ENCODE measurements around the gene C1orf146. TPM values are rescaled to one million over a fixed set of nuclear protein-coding genes. Genes with fewer than 3 reads are reported as not detected.

The C1orf146 gene
- total and polyA plus RNA-seq, 2 of the 4 experiments (the other 2 are of a cell fraction): not detected

DNA sequence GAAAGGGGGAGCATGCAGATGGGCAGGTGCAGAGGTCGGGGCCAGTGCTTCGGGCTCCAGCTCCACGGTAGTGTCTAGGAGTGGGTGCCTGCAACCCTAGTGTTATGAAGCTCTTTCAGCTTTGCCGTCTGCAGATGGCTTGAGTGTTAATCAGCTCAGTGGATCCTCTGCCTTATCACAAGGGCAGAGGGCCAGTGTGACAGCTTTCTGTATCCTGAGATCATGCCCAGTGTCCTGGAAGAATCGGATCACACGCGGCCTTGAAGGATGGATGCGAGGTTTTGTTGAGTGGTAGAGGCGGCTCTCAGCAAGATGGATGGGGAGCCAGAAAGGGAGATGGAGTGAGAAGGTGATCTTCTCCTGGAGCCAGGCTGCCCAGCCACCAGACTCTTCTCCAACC lies 25.5 kb upstream of the C1orf146 start:
- Histone ChIP-seq H3K18ac (ENCODE audit: low read depth, low read length) (no peak overlapping the region), H3K27me3 (ENCODE audit: control insufficient read depth, insufficient read depth, low read length) (no peaks in the 10 kb centered on the region), H4K5ac (ENCODE audit: low read depth, low read length) (no peak overlapping the region), H3K4ac (ENCODE audit: low read depth, low read length) (no peak overlapping the region), H3K14ac (replicated peaks; ENCODE audit: low read depth, low read length) (no peak overlapping the region), H3K9me3 (ENCODE audit: control insufficient read depth, insufficient read depth, low read length) (no peaks in the 10 kb centered on the region; the same call in 1 of the 2 replicates), H2BK20ac (ENCODE audit: low read depth, low read length) (no peak overlapping the region), H2BK120ac (ENCODE audit: low read depth, low read length) (peak overlapping the region; percentile 23; the same call in 1 of the 2 replicates), H3K27ac (ENCODE audit: insufficient read depth, low read length) (no peak overlapping the region), H3K23ac (ENCODE audit: low read depth, low read length) (no peak overlapping the region), H2AK9ac (replicated peaks; ENCODE audit: low read depth, low read length, poor library complexity) (peak overlapping the region; percentile 42), H3K56ac (ENCODE audit: extremely low read depth, insufficient read depth, low read length) (no peak overlapping the region), H3K9ac (ENCODE audit: low read depth, low read length) (no peak overlapping the region), H4K91ac (ENCODE audit: insufficient read depth, low read depth, low read length) (no peak overlapping the region), H3K4me3 (ENCODE audit: insufficient read depth, low read depth, low read length) (no peak overlapping the region), H3K79me1 (ENCODE audit: low read depth in 1 of 2, low read length in 2 of 2) (no peaks in the 10 kb centered on the region), H3K4me2 (ENCODE audit: low read depth, low read length) (no peak overlapping the region), H2AK5ac (ENCODE audit: low read depth, low read length) (peak overlapping the region; percentile 68; the same call in 1 of the 2 replicates), H3K9me1 (ENCODE audit: insufficient read depth, low read length) (no peaks in the 10 kb centered on the region), H4K20me1 (ENCODE audit: insufficient read depth, low read length) (no peaks in the 10 kb centered on the region), H3K36me3 (ENCODE audit: control insufficient read depth, insufficient read depth, low read length) (no peaks in the 10 kb centered on the region), H2AFZ (replicated peaks; ENCODE audit: low read length, poor library complexity) (peak overlapping the region; percentile 32), H4K8ac (ENCODE audit: low read depth in 2 of 2, low read length in 2 of 2) (no peak overlapping the region), H3K4me1 (ENCODE audit: control insufficient read depth, insufficient read depth, low read length) (peaks cover 3% of the 10 kb centered on the region; the same call in 1 of the 2 replicates), H2BK15ac (ENCODE audit: low read depth, low read length) (no peak overlapping the region), H2BK5ac (ENCODE audit: low read depth, low read length, poor library complexity, severe bottlenecking) (no peak overlapping the region)
- no peak for TF ChIP-seq MXI1 (IDR thresholded peaks at IDR 0.05; ENCODE audit: borderline replicate concordance, low read depth, low read length)
- TF ChIP-seq CHD1 (IDR thresholded peaks at IDR 0.05; ENCODE audit: low read depth, low read length): no peak
- no peak for TF ChIP-seq RAD21 (IDR thresholded peaks at IDR 0.05; ENCODE audit: low read length)
- no peak for TF ChIP-seq MAFK (IDR thresholded peaks at IDR 0.05; ENCODE audit: low read depth, low read length)
- TF ChIP-seq BHLHE40 (IDR thresholded peaks at IDR 0.05; ENCODE audit: low read depth, low read length): no peak
- TF ChIP-seq POLR2A (IDR thresholded peaks at IDR 0.05; ENCODE audit: low read depth, low read length): no peak
- TF ChIP-seq, protein P1, sequence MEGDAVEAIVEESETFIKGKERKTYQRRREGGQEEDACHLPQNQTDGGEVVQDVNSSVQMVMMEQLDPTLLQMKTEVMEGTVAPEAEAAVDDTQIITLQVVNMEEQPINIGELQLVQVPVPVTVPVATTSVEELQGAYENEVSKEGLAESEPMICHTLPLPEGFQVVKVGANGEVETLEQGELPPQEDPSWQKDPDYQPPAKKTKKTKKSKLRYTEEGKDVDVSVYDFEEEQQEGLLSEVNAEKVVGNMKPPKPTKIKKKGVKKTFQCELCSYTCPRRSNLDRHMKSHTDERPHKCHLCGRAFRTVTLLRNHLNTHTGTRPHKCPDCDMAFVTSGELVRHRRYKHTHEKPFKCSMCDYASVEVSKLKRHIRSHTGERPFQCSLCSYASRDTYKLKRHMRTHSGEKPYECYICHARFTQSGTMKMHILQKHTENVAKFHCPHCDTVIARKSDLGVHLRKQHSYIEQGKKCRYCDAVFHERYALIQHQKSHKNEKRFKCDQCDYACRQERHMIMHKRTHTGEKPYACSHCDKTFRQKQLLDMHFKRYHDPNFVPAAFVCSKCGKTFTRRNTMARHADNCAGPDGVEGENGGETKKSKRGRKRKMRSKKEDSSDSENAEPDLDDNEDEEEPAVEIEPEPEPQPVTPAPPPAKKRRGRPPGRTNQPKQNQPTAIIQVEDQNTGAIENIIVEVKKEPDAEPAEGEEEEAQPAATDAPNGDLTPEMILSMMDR (conservative IDR thresholded peaks at IDR 0.05; ENCODE audit: low read depth, low read length): no peak
- TF ChIP-seq NFE2L2 (IDR thresholded peaks at IDR 0.05; ENCODE audit: low read depth, low read length): no peak
- TF ChIP-seq RCOR1 (IDR thresholded peaks at IDR 0.05; ENCODE audit: insufficient replicate concordance, low read length): no peak
- TF ChIP-seq CEBPB (IDR thresholded peaks at IDR 0.05; ENCODE audit: low read depth, low read length): no peak
- TF ChIP-seq, protein P2, sequence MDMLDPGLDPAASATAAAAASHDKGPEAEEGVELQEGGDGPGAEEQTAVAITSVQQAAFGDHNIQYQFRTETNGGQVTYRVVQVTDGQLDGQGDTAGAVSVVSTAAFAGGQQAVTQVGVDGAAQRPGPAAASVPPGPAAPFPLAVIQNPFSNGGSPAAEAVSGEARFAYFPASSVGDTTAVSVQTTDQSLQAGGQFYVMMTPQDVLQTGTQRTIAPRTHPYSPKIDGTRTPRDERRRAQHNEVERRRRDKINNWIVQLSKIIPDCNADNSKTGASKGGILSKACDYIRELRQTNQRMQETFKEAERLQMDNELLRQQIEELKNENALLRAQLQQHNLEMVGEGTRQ (IDR thresholded peaks at IDR 0.05; ENCODE audit: low read depth, low read length): no peak
- TF ChIP-seq, protein P3, sequence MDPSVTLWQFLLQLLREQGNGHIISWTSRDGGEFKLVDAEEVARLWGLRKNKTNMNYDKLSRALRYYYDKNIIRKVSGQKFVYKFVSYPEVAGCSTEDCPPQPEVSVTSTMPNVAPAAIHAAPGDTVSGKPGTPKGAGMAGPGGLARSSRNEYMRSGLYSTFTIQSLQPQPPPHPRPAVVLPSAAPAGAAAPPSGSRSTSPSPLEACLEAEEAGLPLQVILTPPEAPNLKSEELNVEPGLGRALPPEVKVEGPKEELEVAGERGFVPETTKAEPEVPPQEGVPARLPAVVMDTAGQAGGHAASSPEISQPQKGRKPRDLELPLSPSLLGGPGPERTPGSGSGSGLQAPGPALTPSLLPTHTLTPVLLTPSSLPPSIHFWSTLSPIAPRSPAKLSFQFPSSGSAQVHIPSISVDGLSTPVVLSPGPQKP (IDR thresholded peaks at IDR 0.05; ENCODE audit: borderline replicate concordance, low read depth, low read length): no peak
- no peak for TF ChIP-seq FOS (IDR thresholded peaks at IDR 0.05; ENCODE audit: low read depth, low read length)
- no peak for TF ChIP-seq MAZ (IDR thresholded peaks at IDR 0.05; ENCODE audit: borderline replicate concordance, low read depth, low read length)
- TF ChIP-seq SMC3 (IDR thresholded peaks at IDR 0.05; ENCODE audit: low read depth, low read length): no peak
- no TSS peak for BruUV-seq (replicated peaks)
- intact Hi-C loops (cut with micrococcal nuclease) (no loop called here), dilution Hi-C loops (cut with HindIII; ENCODE audit: low sequenced_read_pairs, unreplicated experiment) (no loop called here), in situ Hi-C loops (cut with MboI; ENCODE audit: low sequenced_read_pairs) (no loop called here)
- ATAC-seq (ENCODE audit: low read depth): no peak
- CTCF ChIA-PET: no interaction called here
- WGBS, 2 experiments (ENCODE audit: extremely low coverage in 2 of 2, insufficient read length in 1 of 2): 94% methylated on average over 3 of the region's 9 CpGs; no CpG with 5 or more reads in 1 of the 2 experiments
- no peak for DNase-seq
- POLR2A ChIA-PET (ENCODE audit: unreplicated experiment): no interaction called here
